Omental fat pad (tissue), 4 donors: ENCODE results near the gene TGFB2. TPM values are rescaled to one million over a fixed set of nuclear protein-coding genes. Genes with fewer than 3 reads are reported as not detected.

Experiments used
- ATAC-seq: fragments of 150-250 bp; one replicate; pipeline ENCODE4 v1.9.1; 2016; ENCODE audit warnings: mild to moderate bottlenecking, moderate library complexity; ENCODE audit not compliant: low FRiP score
- DNase-seq: peaks from one replicate; pipeline ENCODE4 v3.0.0-alpha.2; 2019; ENCODE audit warnings: low spot score
- CTCF ChIP-seq, 3 donors: fragments of 450-650 bp; IDR thresholded peaks; one replicate each; pipeline ENCODE4 v1.5.1; 2016 to 2017; ENCODE audit warnings: antibody characterized with exemption in 3 of 3, mild to moderate bottlenecking in 3 of 3, moderate library complexity in 2 of 3
- total RNA-seq, 4 donors: library from RNA; depleted of rRNA; stranded (reverse); fragments of >200 nt; gene quantifications; one replicate each; pipeline ENCODE4 v1.1.0, GENCODE V29; 2016

The TGFB2 gene
- total RNA-seq, 4 donors from 2014 or later, result 3.1 to 9.1 (median 4.1) TPM

GRCh38 chr1:218330043-218330623, 15.0 kb upstream of the TGFB2 start:
- no peak for ATAC-seq
- no peak for DNase-seq
- peak in 1 of 3 donors; percentile 8 for TF ChIP-seq CTCF (IDR thresholded peaks at IDR 0.05)

- DNase-seq (no peak), ATAC-seq (no peak)
- no peak for TF ChIP-seq CTCF (IDR thresholded peaks at IDR 0.05)
These were observed 12.7 kb upstream of the TGFB2 start for GRCh38 chr1:218332416-218332815.

- TF ChIP-seq CTCF (IDR thresholded peaks at IDR 0.05), result no peak
- ATAC-seq, result no peak
These were observed 8.8 kb upstream of the TGFB2 start for GRCh38 chr1:218336328-218336727.

GRCh38 chr1:218339267-218339831, 5.8 kb upstream of the TGFB2 start:
- DNase-seq, result no peak
- ATAC-seq, result no peak
- TF ChIP-seq CTCF (IDR thresholded peaks at IDR 0.05), result no peak

More at GRCh38 chr1:218336328-218336727, 8.8 kb upstream of the TGFB2 start:
- no peak for DNase-seq

GRCh38 chr1:218341325-218341724, 3.8 kb upstream of the TGFB2 start:
- DNase-seq (no peak), ATAC-seq (no peak)
- no peak for TF ChIP-seq CTCF (IDR thresholded peaks at IDR 0.05)

GRCh38 chr1:218342091-218342490, 3.0 kb upstream of the TGFB2 start:
- DNase-seq (no peak), ATAC-seq (no peak)
- no peak for TF ChIP-seq CTCF (IDR thresholded peaks at IDR 0.05)
